ENCODE data around the gene LRAT.

GRCh38 chr4:154707877-154708276 lies 35.9 kb upstream of the LRAT start:
- TF ChIP-seq CTCF (IDR thresholded peaks at IDR 0.05), result no peak
- no peak for TF ChIP-seq POLR2A (IDR thresholded peaks at IDR 0.05)

All from prostate gland (tissue), 2 donors.